ENCODE measurements around the gene PCCA. TPM values are rescaled to one million over a fixed set of nuclear protein-coding genes. Genes with fewer than 3 reads are reported as not detected.

PCCA gene
- total and polyA plus RNA-seq, 2 of the 13 experiments (the other 11 are each of a cell fraction or from before 2014, with no cell fraction given), result 15.0 to 32.2 TPM

DNA sequence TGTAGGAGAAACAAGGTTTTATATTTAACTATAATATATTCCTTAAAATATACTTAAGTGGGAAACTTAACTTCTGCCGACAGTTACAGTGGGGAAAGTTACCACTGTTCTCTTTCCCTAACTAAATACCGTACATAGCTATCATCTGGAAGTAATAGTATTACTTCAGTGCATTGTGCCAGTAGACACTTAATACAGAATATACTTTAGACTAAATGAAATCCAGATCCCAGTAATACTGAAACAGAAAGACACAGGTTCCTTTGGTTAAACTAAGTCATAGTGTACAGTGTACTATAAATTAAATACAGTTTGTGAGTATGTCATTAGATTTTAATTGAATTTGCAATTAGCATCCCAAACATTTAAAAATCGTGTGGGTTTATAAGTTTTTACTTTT, 107.5 kb downstream of the PCCA start:
- TF ChIP-seq REPIN1 (CRISPR knock-in tag; IDR thresholded peaks at IDR 0.05; ENCODE audit: borderline replicate concordance, low read depth) (no peak), ARNTL (CRISPR knock-in tag; IDR thresholded peaks at IDR 0.05) (no peak), ZNF563 (CRISPR knock-in tag; IDR thresholded peaks at IDR 0.05) (no peak)
- FAIRE-seq, result no peak
- H3K27me3 ChIP-seq (ENCODE audit: control insufficient read depth in 1 of 2, insufficient read depth in 2 of 2, low read length in 2 of 2), result no peaks in the 10 kb centered on the region
- WGBS (ENCODE audit: low lambda C conversion rate), result 97% methylated on average over 3 of the region's 3 CpGs
- ChIA-PET CTCF (ENCODE audit: low intra/inter-chr PET ratio, low total read pairs) (no interaction called here), POLR2A (no interaction called here)
- H3K4me2 ChIP-seq (ENCODE audit: low read depth, low read length), result no peak overlapping the region
- no peaks in the 10 kb centered on the region for H4K20me1 ChIP-seq (ENCODE audit: insufficient read depth, low read length)
- H3K27ac ChIP-seq (ENCODE audit: extremely low read length, insufficient read depth, low read length), result no peak overlapping the region
- H3K79me2 ChIP-seq (ENCODE audit: insufficient read depth, low read length), result no peaks in the 10 kb centered on the region
- no peak for ATAC-seq
- H2AFZ ChIP-seq (ENCODE audit: low read length), result no peak overlapping the region
- H3K9ac ChIP-seq (ENCODE audit: insufficient read depth, low read depth, low read length), result no peak overlapping the region
- BruUV-seq (replicated peaks), result no TSS peak
- in situ Hi-C loops (cut with HindIII; ENCODE audit: extremely low pct_ligation_motif_present, low pct_unique_long_range_greater_than_20kb) (no loop called here), intact Hi-C loops (cut with micrococcal nuclease; ENCODE audit: unreplicated experiment) (no loop called here)
- peaks cover 18% of the 10 kb centered on the region for H3K4me1 ChIP-seq (ENCODE audit: insufficient read depth, low read length)
- no peaks in the 10 kb centered on the region for H3K9me3 ChIP-seq (ENCODE audit: low read length)
- no peak for DNase-seq (ENCODE audit: low spot score)
- H3K4me3 ChIP-seq (replicated peaks in 1 of 3; ENCODE audit: insufficient read depth in 1 of 3, low read depth in 2 of 3, low read length in 3 of 3), result no peak overlapping the region
- no peaks in the 10 kb centered on the region for H3K36me3 ChIP-seq (replicated peaks in 1 of 2; ENCODE audit: control insufficient read depth in 1 of 2, insufficient read depth in 2 of 2, low read length in 2 of 2)

DNA sequence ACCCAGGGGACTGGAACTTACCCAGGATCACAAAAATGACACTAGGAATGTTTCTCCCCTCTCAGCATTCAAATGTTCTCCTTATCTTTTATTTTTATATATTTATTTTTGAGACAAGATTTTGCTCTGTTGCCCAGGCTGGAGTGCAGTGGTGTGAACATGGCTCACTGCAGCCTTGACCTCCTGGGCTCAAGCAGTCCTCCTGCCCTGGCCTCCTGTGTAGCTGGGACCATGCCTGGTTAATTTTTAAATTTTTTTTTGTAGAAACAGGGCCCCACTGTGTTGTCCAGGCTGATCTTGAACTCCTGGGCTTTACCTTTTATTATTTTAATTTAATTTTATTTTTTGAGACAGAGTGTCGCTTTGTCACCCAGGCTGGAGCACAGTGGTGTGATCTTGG, 108.2 kb downstream of the PCCA start:
- Histone ChIP-seq H3K79me2 (ENCODE audit: insufficient read depth, low read length) (no peaks in the 10 kb centered on the region), H3K27me3 (ENCODE audit: control insufficient read depth in 1 of 2, insufficient read depth in 2 of 2, low read length in 2 of 2) (no peaks in the 10 kb centered on the region), H2AFZ (ENCODE audit: low read length) (no peak overlapping the region), H3K4me1 (ENCODE audit: insufficient read depth, low read length) (peaks cover 18% of the 10 kb centered on the region), H3K4me2 (ENCODE audit: low read depth, low read length) (no peak overlapping the region), H3K27ac (ENCODE audit: extremely low read length, insufficient read depth, low read length) (no peak overlapping the region), H3K9ac (ENCODE audit: insufficient read depth, low read depth, low read length) (no peak overlapping the region), H3K9me3 (ENCODE audit: low read length) (no peaks in the 10 kb centered on the region; the same call in 1 of the 2 replicates), H3K36me3 (replicated peaks in 1 of 2; ENCODE audit: control insufficient read depth in 1 of 2, insufficient read depth in 2 of 2, low read length in 2 of 2) (no peaks in the 10 kb centered on the region), H3K4me3 (replicated peaks in 1 of 3; ENCODE audit: insufficient read depth in 1 of 3, low read depth in 2 of 3, low read length in 3 of 3) (no peak overlapping the region), H4K20me1 (ENCODE audit: insufficient read depth, low read length) (no peaks in the 10 kb centered on the region)
- intact Hi-C loops (cut with micrococcal nuclease; ENCODE audit: unreplicated experiment) (no loop called here), in situ Hi-C loops (cut with HindIII; ENCODE audit: extremely low pct_ligation_motif_present, low pct_unique_long_range_greater_than_20kb) (no loop called here)
- no TSS peak for BruUV-seq (replicated peaks)
- FAIRE-seq (no peak), DNase-seq (ENCODE audit: low spot score) (no peak), ATAC-seq (no peak)
- TF ChIP-seq PRMT3 (CRISPR knock-in tag; IDR thresholded peaks at IDR 0.05; ENCODE audit: borderline replicate concordance, low read depth) (no peak), NFE2L1 (CRISPR knock-in tag; IDR thresholded peaks at IDR 0.05; ENCODE audit: borderline replicate concordance) (no peak)
- TF ChIP-seq, protein P1, sequence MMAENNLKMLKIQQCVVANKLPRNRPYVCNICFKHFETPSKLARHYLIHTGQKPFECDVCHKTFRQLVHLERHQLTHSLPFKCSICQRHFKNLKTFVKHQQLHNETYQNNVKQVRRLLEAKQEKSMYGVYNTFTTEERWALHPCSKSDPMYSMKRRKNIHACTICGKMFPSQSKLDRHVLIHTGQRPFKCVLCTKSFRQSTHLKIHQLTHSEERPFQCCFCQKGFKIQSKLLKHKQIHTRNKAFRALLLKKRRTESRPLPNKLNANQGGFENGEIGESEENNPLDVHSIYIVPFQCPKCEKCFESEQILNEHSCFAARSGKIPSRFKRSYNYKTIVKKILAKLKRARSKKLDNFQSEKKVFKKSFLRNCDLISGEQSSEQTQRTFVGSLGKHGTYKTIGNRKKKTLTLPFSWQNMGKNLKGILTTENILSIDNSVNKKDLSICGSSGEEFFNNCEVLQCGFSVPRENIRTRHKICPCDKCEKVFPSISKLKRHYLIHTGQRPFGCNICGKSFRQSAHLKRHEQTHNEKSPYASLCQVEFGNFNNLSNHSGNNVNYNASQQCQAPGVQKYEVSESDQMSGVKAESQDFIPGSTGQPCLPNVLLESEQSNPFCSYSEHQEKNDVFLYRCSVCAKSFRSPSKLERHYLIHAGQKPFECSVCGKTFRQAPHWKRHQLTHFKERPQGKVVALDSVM (CRISPR knock-in tag; IDR thresholded peaks at IDR 0.05), result peak; percentile 94
- ChIA-PET CTCF (ENCODE audit: low intra/inter-chr PET ratio, low total read pairs) (no interaction called here), POLR2A (no interaction called here)
- WGBS (ENCODE audit: low lambda C conversion rate), result 100% methylated on average over 1 of the region's 1 CpG
